ENCODE measurements around the gene SEC22C. TPM values are rescaled to one million over a fixed set of nuclear protein-coding genes. Genes with fewer than 3 reads are reported as not detected.

SEC22C gene
- polyA plus RNA-seq, 1 experiment = 33.0 TPM

DNA sequence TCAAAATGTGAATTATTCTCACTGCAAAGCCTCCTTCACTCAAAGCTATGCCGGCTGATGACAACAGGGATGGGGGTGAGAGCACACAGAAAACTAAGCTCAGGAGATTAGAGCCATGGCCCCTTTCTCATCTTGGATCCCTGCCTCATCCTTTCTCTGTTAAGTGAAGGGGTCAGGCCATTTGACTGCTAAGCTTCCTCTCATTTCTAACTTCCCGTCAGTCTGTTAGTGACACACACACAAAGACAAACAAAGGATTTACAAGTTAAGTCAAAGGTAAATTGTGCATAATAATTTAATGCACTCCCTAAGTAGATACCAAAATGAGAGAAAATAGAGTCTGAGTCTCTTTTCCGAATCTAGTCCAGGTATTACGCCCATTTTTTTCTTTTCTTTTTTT, 10.0 kb upstream of the SEC22C start:
- DNase-seq (ENCODE audit: low read depth, low spot score) = no peak
- POLR2A ChIA-PET = interaction anchor here (0.6 to 2.2 kb wide), 3 partner anchors 9 to 60 kb away, joined by 3 to 18 read pairs (median 7); partner anchors contain the start of gene NKTR
- Histone ChIP-seq H3K4me3 (ENCODE audit: low read depth, low read length) (peak overlapping the region; percentile 76), H3K9me3 (ENCODE audit: control insufficient read depth, insufficient read depth, low read length) (no peaks in the 10 kb centered on the region), H3K27ac (ENCODE audit: low read depth, low read length) (no peak overlapping the region), H3K27me3 (ENCODE audit: control insufficient read depth, insufficient read depth, low read length) (no peaks in the 10 kb centered on the region)
- TF ChIP-seq CTCF (IDR thresholded peaks at IDR 0.05; ENCODE audit: low read depth, low read length) = no peak
- CTCF ChIA-PET = interaction anchor here (0.6 to 2.2 kb wide), 2 partner anchors 9 to 738 kb away, joined by 6 to 8 read pairs; partner anchors contain the start of gene NKTR

GRCh38 chr3:42590989-42591756, 9.4 kb upstream of the SEC22C start:
- TF ChIP-seq CTCF (IDR thresholded peaks at IDR 0.05; ENCODE audit: low read depth, low read length) = no peak
- H3K4me3 ChIP-seq (ENCODE audit: low read depth, low read length) = peak overlapping the region; percentile 76
- no peaks in the 10 kb centered on the region for H3K27me3 ChIP-seq (ENCODE audit: control insufficient read depth, insufficient read depth, low read length)
- H3K27ac ChIP-seq (ENCODE audit: low read depth, low read length) = peak overlapping the region; percentile 21
- ChIA-PET POLR2A (interaction anchor here (0.5 to 2.2 kb wide), 7 partner anchors 10 to 235 kb away, joined by 3 to 18 read pairs (median 5); partner anchors contain the start of gene NKTR), CTCF (interaction anchor here (0.6 to 2.2 kb wide), 6 partner anchors 10 to 737 kb away, joined by 3 to 8 read pairs (median 4); partner anchors contain the start of gene NKTR)
- no peak for DNase-seq (ENCODE audit: low read depth, low spot score)
- no peaks in the 10 kb centered on the region for H3K9me3 ChIP-seq (ENCODE audit: control insufficient read depth, insufficient read depth, low read length)

- CTCF ChIA-PET = interaction anchor here (0.6 to 1.3 kb wide), 4 partner anchors 12 to 481 kb away, joined by 3 to 4 read pairs (median 3); no protein-coding TSS in a partner anchor
- Histone ChIP-seq H3K27ac (ENCODE audit: low read depth, low read length) (no peak overlapping the region), H3K27me3 (ENCODE audit: control insufficient read depth, insufficient read depth, low read length) (no peaks in the 10 kb centered on the region), H3K9me3 (ENCODE audit: control insufficient read depth, insufficient read depth, low read length) (no peaks in the 10 kb centered on the region), H3K4me3 (ENCODE audit: low read depth, low read length) (no peak overlapping the region)
- TF ChIP-seq CTCF (IDR thresholded peaks at IDR 0.05; ENCODE audit: low read depth, low read length) = no peak
- POLR2A ChIA-PET = interaction anchor here (0.7 kb wide), 1 partner anchor 1720 kb away, joined by 3 read pairs; no protein-coding TSS in a partner anchor
- DNase-seq (ENCODE audit: low read depth, low spot score) = no peak
These were observed 7.8 kb upstream of the SEC22C start for GRCh38 chr3:42589382-42590109.

DNA sequence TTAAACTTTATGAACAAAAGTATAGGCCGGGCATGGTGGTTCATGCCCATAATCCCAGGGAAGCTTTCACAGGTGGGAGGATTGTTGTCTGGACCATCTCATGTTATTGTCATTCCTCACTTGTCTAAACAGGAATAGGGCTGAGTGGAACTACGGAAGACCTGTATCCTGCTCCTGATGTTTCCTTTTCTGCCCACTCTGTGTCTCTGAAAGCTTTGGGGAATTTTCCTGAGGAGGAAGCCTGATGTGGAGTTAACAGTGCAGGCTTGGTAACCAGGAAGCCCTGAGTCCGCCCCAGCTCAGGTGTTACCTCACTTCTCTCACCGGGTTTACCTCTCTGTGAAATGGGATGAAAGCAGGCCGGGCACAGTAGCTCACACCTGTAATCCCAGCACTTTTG, 6.9 kb upstream of the SEC22C start:
- no peak overlapping the region for H3K27ac ChIP-seq (ENCODE audit: low read depth, low read length)
- H3K27me3 ChIP-seq (ENCODE audit: control insufficient read depth, insufficient read depth, low read length) = no peaks in the 10 kb centered on the region
- POLR2A ChIA-PET = no interaction called here
- CTCF ChIA-PET = interaction anchor here (0.6 to 1.1 kb wide), 2 partner anchors 40 to 481 kb away, joined by 3 read pairs; no protein-coding TSS in a partner anchor
- no peak for TF ChIP-seq CTCF (IDR thresholded peaks at IDR 0.05; ENCODE audit: low read depth, low read length)
- no peak for DNase-seq (ENCODE audit: low read depth, low spot score)
- H3K4me3 ChIP-seq (ENCODE audit: low read depth, low read length) = no peak overlapping the region
- no peaks in the 10 kb centered on the region for H3K9me3 ChIP-seq (ENCODE audit: control insufficient read depth, insufficient read depth, low read length)
